HG02970 (cell line): ENCODE measurements around the gene ATL3.
"Not testable (repeated sequence)": the region's sequence is repeated elsewhere in the genome, so short reads cannot be mapped to it uniquely, and the experiment has no call there.

ENCODE experiments used
- ATAC-seq: cut with Tn5 transposase; IDR thresholded peaks from one replicate; pipeline ENCODE4 v1.9.1; 2021; ENCODE audit warnings: mild to moderate bottlenecking, moderate library complexity, moderate number of reproducible peaks; ENCODE audit not compliant: unreplicated experiment, low FRiP score

Gene ATL3

GRCh38 chr11:63623513-63624140 is 47.5 kb downstream of the ATL3 start:
- no peak for ATAC-seq

- ATAC-seq: no peak
Measured at GRCh38 chr11:63622323-63622722, 48.9 kb downstream of the ATL3 start.

- ATAC-seq: no peak
Measured at GRCh38 chr11:63621071-63621470, 50.1 kb downstream of the ATL3 start.

- ATAC-seq: no peak
Measured at GRCh38 chr11:63619967-63620366, 51.2 kb downstream of the ATL3 start.

GRCh38 chr11:63617686-63618085 is 53.5 kb downstream of the ATL3 start:
- not testable (repeated sequence) for ATAC-seq

- ATAC-seq: no peak
Measured at GRCh38 chr11:63616953-63617352, 54.2 kb downstream of the ATL3 start.

GRCh38 chr11:63614136-63614671 is 57.0 kb downstream of the ATL3 start, which contains the start of gene PLAAT3:
TSS of gene PLAAT3 (minus strand) at chr11:63614433. CDS start at chr11:63614014, 419 bp downstream.
- no peak for ATAC-seq

- ATAC-seq: no peak
Measured at GRCh38 chr11:63613517-63614135, 57.5 kb downstream of the ATL3 start.

GRCh38 chr11:63612181-63612580 is 59.0 kb downstream of the ATL3 start:
- ATAC-seq: no peak

GRCh38 chr11:63611395-63611747 is 59.8 kb downstream of the ATL3 start:
- ATAC-seq: no peak

- no peak for ATAC-seq
Measured at GRCh38 chr11:63610604-63611394, 60.4 kb downstream of the ATL3 start.

- ATAC-seq: no peak
Measured at GRCh38 chr11:63609971-63610580, 61.1 kb downstream of the ATL3 start.

GRCh38 chr11:63609536-63609935 is 61.6 kb downstream of the ATL3 start:
- no peak for ATAC-seq

- ATAC-seq: no peak
Measured at GRCh38 chr11:63608353-63609345, 62.5 kb downstream of the ATL3 start.

- ATAC-seq: no peak
Measured at GRCh38 chr11:63603180-63603518, 68.0 kb downstream of the ATL3 start.

GRCh38 chr11:63602290-63603179 is 68.6 kb downstream of the ATL3 start:
- not testable (repeated sequence) for ATAC-seq

GRCh38 chr11:63599211-63600122 is 71.7 kb downstream of the ATL3 start:
- ATAC-seq: no peak

GRCh38 chr11:63598556-63598955 is 72.6 kb downstream of the ATL3 start:
- no peak for ATAC-seq
